Measurements from ENCODE around the gene SESN3. TPM values are rescaled to one million over a fixed set of nuclear protein-coding genes. Genes with fewer than 3 reads are reported as not detected.

SESN3 gene
- total RNA-seq, 1 experiment from 2014 or later: 6.3 TPM

DNA sequence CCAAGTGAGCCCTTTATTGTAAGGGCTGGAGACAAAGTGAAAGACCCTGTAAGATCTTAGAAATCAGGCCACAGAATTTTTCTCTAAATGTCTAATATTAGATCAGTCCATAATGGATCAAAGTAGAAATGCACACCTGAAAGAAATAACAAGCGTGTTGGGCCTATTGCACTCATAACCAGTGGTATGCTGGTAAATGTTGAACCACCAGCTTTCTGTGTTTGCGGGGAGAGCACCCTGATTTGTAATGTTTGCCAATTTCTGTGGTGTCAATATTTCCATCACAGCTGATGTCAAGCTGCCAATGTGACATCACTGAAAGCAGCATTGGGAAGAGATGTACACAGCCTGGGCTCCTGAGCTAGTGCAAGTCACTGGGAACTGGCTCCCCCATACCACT lies 95.1 kb downstream of the SESN3 start:
- H3K9me3 Mint-ChIP-seq (ENCODE audit: unreplicated experiment): no peaks in the 10 kb centered on the region
- BruUV-seq (replicated peaks): no TSS peak

DNA sequence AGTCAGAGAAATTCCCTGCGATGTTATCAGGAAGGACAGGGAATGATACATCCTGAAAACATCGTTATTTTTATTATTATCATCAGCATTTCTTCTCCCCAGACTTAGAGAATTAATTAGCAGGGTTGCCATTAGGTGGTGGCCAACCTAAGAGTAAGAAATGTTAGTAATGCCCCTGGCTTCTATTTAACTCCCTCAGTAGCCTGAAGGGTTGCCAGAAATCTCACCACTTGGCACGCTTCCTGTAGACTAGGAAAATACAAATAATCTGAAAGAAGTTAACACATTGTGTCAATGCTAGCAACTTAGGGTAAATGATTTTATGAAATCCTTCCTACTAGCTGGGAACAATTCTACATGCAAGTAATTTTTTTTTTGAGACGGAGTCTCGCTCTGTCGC lies 95.8 kb downstream of the SESN3 start:
- no TSS peak for BruUV-seq (replicated peaks)
- H3K9me3 Mint-ChIP-seq (ENCODE audit: unreplicated experiment): no peaks in the 10 kb centered on the region
- ChIA-PET POLR2A (interaction anchor here (0.6 to 5.3 kb wide), 15 partner anchors 8 to 1023 kb away, joined by 3 to 78 read pairs (median 6); partner anchors contain the start of genes CEP57, CWC15, ENDOD1 and FAM76B), CTCF (interaction anchor here (0.5 to 1.5 kb wide), 4 partner anchors 8 to 74 kb away, joined by 4 to 5 read pairs (median 4); partner anchors contain the start of gene ENDOD1)
- no peaks in the 10 kb centered on the region for H3K36me3 Mint-ChIP-seq (ENCODE audit: insufficient read depth, unreplicated experiment)
- peak; percentile 42 for DNase-seq (ENCODE audit: unreplicated experiment)
- intact Hi-C loops (cut with micrococcal nuclease): no loop called here
- H3K27ac Mint-ChIP-seq (ENCODE audit: low read depth, unreplicated experiment): peak overlapping the region; percentile 61
- H3K27me3 Mint-ChIP-seq (ENCODE audit: insufficient read depth, unreplicated experiment): no peaks in the 10 kb centered on the region
- TF ChIP-seq, protein P1, sequence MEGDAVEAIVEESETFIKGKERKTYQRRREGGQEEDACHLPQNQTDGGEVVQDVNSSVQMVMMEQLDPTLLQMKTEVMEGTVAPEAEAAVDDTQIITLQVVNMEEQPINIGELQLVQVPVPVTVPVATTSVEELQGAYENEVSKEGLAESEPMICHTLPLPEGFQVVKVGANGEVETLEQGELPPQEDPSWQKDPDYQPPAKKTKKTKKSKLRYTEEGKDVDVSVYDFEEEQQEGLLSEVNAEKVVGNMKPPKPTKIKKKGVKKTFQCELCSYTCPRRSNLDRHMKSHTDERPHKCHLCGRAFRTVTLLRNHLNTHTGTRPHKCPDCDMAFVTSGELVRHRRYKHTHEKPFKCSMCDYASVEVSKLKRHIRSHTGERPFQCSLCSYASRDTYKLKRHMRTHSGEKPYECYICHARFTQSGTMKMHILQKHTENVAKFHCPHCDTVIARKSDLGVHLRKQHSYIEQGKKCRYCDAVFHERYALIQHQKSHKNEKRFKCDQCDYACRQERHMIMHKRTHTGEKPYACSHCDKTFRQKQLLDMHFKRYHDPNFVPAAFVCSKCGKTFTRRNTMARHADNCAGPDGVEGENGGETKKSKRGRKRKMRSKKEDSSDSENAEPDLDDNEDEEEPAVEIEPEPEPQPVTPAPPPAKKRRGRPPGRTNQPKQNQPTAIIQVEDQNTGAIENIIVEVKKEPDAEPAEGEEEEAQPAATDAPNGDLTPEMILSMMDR (IDR thresholded peaks at IDR 0.05; ENCODE audit: unreplicated experiment): no peak
- no peak overlapping the region for H3K4me3 Mint-ChIP-seq (ENCODE audit: unreplicated experiment)
- H3K4me1 Mint-ChIP-seq (ENCODE audit: insufficient read depth, unreplicated experiment): peaks cover 25% of the 10 kb centered on the region

More for the DNA sequence above, 95.1 kb downstream of the SESN3 start:
- POLR2A ChIA-PET: interaction anchor here (1.0 to 5.3 kb wide), 7 partner anchors 11 to 68 kb away, joined by 3 to 78 read pairs (median 11); partner anchors contain the start of gene SRSF8
- CTCF ChIA-PET: interaction anchor here (0.5 to 2.3 kb wide), 4 partner anchors 14 to 569 kb away, joined by 4 to 16 read pairs (median 5); no protein-coding TSS in a partner anchor
- no peak overlapping the region for H3K4me3 Mint-ChIP-seq (ENCODE audit: unreplicated experiment)
- no peaks in the 10 kb centered on the region for H3K27me3 Mint-ChIP-seq (ENCODE audit: insufficient read depth, unreplicated experiment)
- intact Hi-C loops (cut with micrococcal nuclease): no loop called here
- TF ChIP-seq, protein P1 (IDR thresholded peaks at IDR 0.05; ENCODE audit: unreplicated experiment): no peak
- peaks cover 25% of the 10 kb centered on the region for H3K4me1 Mint-ChIP-seq (ENCODE audit: insufficient read depth, unreplicated experiment)
- peak overlapping the region; percentile 61 for H3K27ac Mint-ChIP-seq (ENCODE audit: low read depth, unreplicated experiment)
- H3K36me3 Mint-ChIP-seq (ENCODE audit: insufficient read depth, unreplicated experiment): no peaks in the 10 kb centered on the region
- no peak for DNase-seq (ENCODE audit: unreplicated experiment)

DNA sequence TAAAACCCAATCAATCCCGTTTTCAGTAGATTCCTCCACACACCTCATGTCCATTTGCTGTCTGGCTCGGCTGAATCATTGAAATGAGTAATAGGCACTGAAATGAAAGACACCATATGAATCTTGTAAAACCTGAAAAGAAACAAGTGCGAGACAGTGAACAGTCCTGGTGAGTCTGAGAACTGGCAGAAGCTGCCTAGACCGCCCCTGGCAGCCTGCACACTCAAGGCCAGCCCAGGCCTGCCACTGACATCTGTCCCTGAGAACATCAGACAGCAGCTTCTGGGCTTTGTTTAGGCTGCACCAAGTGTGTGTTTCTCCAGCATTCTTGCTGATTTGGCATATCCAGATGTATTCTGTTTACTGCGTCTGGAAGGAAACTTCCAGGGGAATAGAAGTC lies 96.5 kb downstream of the SESN3 start:
- ChIA-PET CTCF (interaction anchor here (0.7 to 1.8 kb wide), 4 partner anchors 8 to 395 kb away, joined by 3 to 5 read pairs (median 4); partner anchors contain the start of gene ENDOD1), POLR2A (interaction anchor here (0.6 to 5.3 kb wide), 16 partner anchors 8 to 1022 kb away, joined by 3 to 78 read pairs (median 6); partner anchors contain the start of genes CEP57, CWC15, ENDOD1 and FAM76B)
- intact Hi-C loops (cut with micrococcal nuclease): loop anchor here (1.0 to 5.0 kb wide), 2 partner anchors 26 to 67 kb away; partner anchors contain the start of gene SRSF8
- TF ChIP-seq, protein P1 (IDR thresholded peaks at IDR 0.05; ENCODE audit: unreplicated experiment): no peak
- Mint-ChIP-seq H3K4me1 (ENCODE audit: insufficient read depth, unreplicated experiment) (peaks cover 25% of the 10 kb centered on the region), H3K36me3 (ENCODE audit: insufficient read depth, unreplicated experiment) (peaks cover 3% of the 10 kb centered on the region), H3K27me3 (ENCODE audit: insufficient read depth, unreplicated experiment) (no peaks in the 10 kb centered on the region), H3K27ac (ENCODE audit: low read depth, unreplicated experiment) (peak overlapping the region; percentile 61), H3K9me3 (ENCODE audit: unreplicated experiment) (no peaks in the 10 kb centered on the region), H3K4me3 (ENCODE audit: unreplicated experiment) (no peak overlapping the region)
- peak; percentile 91 for DNase-seq (ENCODE audit: unreplicated experiment)
- BruUV-seq (replicated peaks): no TSS peak

DNA sequence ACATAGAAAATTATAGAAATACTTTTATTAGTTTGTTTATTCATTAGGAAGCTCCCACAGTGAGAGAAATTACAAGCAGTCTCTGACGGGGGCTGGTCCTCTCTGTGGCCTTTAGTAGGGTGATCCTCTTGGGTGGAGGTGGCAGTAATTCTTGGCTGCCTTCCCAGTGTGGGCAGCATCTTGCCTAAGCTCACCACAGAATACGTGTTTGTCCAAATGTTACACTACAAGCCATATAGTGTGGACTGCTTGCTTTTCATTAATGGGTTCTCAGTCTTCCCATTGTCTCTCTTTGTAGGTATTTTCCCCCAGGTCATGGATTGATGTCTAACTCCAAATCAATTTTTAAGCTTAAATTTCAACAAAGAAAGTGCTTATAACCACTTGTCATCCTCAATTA lies 98.0 kb downstream of the SESN3 start:
- no peaks in the 10 kb centered on the region for H3K9me3 Mint-ChIP-seq (ENCODE audit: unreplicated experiment)
- TF ChIP-seq, protein P1 (IDR thresholded peaks at IDR 0.05; ENCODE audit: unreplicated experiment): no peak
- ChIA-PET CTCF (interaction anchor here (0.7 to 1.9 kb wide), 6 partner anchors 13 to 65 kb away, joined by 3 to 9 read pairs (median 4); no protein-coding TSS in a partner anchor), POLR2A (interaction anchor here (0.6 to 5.3 kb wide), 14 partner anchors 12 to 364 kb away, joined by 3 to 78 read pairs (median 6); partner anchors contain the start of genes ENDOD1 and SRSF8)
- BruUV-seq (replicated peaks): no TSS peak
- peak; percentile 82 for DNase-seq (ENCODE audit: unreplicated experiment)
- no peaks in the 10 kb centered on the region for H3K27me3 Mint-ChIP-seq (ENCODE audit: insufficient read depth, unreplicated experiment)
- peaks cover 25% of the 10 kb centered on the region for H3K4me1 Mint-ChIP-seq (ENCODE audit: insufficient read depth, unreplicated experiment)
- no peak overlapping the region for H3K4me3 Mint-ChIP-seq (ENCODE audit: unreplicated experiment)
- peak overlapping the region; percentile 42 for H3K27ac Mint-ChIP-seq (ENCODE audit: low read depth, unreplicated experiment)
- peaks cover 8% of the 10 kb centered on the region for H3K36me3 Mint-ChIP-seq (ENCODE audit: insufficient read depth, unreplicated experiment)
- intact Hi-C loops (cut with micrococcal nuclease): loop anchor here (1.0 to 5.0 kb wide), 2 partner anchors 40 to 66 kb away; partner anchors contain the start of gene SRSF8
